ENCODE results near the gene LBP. TPM values are rescaled to one million over a fixed set of nuclear protein-coding genes. Genes with fewer than 3 reads are reported as not detected.

LBP gene
- total RNA-seq, 1 donor: not detected

DNA sequence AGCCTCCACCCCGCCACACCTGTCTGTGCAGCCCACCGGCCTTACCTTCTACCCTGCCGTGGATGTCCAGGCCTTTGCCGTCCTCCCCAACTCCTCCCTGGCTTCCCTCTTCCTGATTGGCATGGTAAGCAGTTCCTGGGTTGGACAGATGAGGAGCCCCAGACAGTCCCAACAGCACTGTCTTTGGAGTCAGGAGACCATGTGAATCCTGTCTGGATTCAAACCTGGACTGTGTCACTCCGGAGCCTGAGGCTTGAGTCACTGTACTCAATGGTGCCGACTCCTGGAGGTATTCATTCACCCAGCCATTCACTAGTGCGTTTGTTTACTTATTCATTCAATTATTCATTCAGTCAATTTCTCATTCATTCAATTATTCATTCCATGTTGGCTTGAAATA lies 20.0 kb upstream of the LBP start:
- H3K4me3 ChIP-seq (ENCODE audit: low read depth, low read length): no peak overlapping the region
- TF ChIP-seq, protein P1, sequence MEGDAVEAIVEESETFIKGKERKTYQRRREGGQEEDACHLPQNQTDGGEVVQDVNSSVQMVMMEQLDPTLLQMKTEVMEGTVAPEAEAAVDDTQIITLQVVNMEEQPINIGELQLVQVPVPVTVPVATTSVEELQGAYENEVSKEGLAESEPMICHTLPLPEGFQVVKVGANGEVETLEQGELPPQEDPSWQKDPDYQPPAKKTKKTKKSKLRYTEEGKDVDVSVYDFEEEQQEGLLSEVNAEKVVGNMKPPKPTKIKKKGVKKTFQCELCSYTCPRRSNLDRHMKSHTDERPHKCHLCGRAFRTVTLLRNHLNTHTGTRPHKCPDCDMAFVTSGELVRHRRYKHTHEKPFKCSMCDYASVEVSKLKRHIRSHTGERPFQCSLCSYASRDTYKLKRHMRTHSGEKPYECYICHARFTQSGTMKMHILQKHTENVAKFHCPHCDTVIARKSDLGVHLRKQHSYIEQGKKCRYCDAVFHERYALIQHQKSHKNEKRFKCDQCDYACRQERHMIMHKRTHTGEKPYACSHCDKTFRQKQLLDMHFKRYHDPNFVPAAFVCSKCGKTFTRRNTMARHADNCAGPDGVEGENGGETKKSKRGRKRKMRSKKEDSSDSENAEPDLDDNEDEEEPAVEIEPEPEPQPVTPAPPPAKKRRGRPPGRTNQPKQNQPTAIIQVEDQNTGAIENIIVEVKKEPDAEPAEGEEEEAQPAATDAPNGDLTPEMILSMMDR (IDR thresholded peaks at IDR 0.05; ENCODE audit: insufficient read depth, low read depth, low read length): no peak
- DNase-seq (ENCODE audit: low read depth): no peak

DNA sequence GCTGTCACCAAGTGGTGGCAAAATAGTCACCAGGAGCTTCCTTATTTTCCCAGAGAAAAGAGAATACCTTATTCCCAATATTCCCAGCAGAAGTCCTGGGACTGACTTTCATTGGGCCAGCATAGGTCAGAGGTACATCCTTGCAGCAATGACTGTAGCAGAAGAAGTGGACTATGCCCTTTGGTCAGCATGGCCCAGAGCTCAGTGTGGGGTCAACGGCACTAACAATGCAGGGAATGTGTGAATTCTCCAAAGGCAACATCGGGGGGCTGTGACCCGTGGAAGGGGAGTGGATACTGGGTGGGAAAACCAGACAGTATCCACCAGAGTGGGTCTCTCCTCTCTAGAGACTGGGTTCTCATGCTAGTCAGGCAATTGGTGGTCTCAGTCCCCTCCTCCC lies 15.6 kb upstream of the LBP start:
- TF ChIP-seq, protein P1 (IDR thresholded peaks at IDR 0.05; ENCODE audit: insufficient read depth, low read depth, low read length): no peak
- no peak for DNase-seq (ENCODE audit: low read depth)
- no peak overlapping the region for H3K4me3 ChIP-seq (ENCODE audit: low read depth, low read length)

DNA sequence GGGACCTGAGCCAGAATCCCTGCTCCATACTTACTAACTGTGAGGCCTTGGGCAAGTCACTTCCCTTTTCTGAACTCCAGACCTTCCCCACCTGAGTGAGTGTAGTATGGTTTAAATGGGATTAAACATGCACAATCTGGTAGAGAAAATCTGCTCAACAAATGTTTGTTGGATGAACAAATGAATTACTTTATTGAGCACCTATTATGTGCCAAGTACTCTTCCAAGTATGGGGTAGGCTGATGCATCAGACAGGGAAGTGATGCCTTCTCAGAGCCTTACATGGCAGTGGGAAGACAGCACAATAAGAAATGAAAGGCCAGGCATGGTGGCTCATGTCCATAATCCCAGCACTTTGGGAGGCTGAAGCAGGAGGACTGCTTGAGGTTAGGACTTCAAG lies 15.0 kb upstream of the LBP start:
- no peak for DNase-seq (ENCODE audit: low read depth)
- TF ChIP-seq, protein P1 (IDR thresholded peaks at IDR 0.05; ENCODE audit: insufficient read depth, low read depth, low read length): no peak
- H3K4me3 ChIP-seq (ENCODE audit: low read depth, low read length): no peak overlapping the region

DNA sequence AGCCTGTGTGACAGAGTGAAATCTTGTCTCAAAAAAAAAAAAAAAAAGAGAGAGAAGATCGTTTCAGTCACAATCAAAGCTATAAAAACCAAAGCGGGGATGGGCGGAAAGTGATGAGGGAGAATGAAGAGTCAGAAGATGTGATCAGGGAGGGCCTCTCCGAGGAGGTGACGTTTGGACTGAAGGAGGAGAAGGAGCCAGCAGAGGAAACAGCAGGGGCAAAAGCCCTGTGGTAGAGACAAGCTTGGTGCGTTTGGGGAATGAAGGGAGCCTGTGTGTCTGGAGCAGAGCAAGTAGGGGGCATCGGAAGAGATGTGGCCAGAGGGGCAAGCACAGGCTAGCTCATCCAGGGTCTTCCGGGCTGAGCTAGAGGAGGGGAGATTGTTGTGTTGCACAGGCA lies 14.5 kb upstream of the LBP start:
- TF ChIP-seq, protein P1 (IDR thresholded peaks at IDR 0.05; ENCODE audit: insufficient read depth, low read depth, low read length): no peak
- no peak overlapping the region for H3K4me3 ChIP-seq (ENCODE audit: low read depth, low read length)
- DNase-seq (ENCODE audit: low read depth): no peak

DNA sequence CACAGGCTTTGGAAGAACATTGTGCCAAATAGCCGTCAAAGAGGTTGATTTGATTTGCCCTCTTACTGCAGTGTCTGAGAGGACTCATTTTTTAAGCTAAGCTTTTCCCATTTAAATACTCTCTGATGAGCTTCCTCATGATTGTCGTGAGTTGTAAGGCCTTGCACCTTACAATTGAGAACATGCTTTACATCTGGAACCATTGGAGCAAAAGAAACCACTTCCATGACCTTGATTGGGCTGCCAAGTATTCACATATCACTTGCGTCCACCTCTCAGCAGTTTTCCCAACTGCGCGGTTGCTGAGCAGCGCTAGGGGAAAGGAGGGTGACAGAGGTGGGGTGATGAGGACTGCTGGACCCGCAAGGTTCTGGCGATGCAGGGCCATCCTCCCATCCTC lies 12.3 kb upstream of the LBP start:
- no peak for DNase-seq (ENCODE audit: low read depth)
- TF ChIP-seq, protein P1 (IDR thresholded peaks at IDR 0.05; ENCODE audit: insufficient read depth, low read depth, low read length): no peak
- H3K4me3 ChIP-seq (ENCODE audit: low read depth, low read length): no peak overlapping the region

DNA sequence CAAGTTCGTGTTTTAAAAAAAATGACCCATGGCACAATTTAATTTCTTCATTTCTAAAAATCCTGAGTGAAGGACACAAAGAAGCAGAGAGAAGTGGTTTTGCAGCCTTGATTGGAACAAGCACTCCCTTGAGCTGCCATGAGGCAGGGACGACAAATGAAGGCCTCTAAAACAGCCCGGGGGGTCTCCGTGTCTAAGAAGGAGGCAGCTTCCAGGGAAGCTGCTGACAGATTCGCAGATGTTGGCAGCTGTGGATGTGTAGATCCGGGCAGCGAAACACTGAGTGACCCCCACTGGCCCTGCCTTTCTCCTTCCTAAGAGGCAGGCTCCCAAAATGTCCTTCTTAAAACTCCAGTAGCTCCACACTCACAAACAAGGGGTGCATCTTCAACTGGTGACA lies 9.6 kb upstream of the LBP start:
- TF ChIP-seq, protein P1 (IDR thresholded peaks at IDR 0.05; ENCODE audit: insufficient read depth, low read depth, low read length): no peak
- no peak overlapping the region for H3K4me3 ChIP-seq (ENCODE audit: low read depth, low read length)
- no peak for DNase-seq (ENCODE audit: low read depth)

DNA sequence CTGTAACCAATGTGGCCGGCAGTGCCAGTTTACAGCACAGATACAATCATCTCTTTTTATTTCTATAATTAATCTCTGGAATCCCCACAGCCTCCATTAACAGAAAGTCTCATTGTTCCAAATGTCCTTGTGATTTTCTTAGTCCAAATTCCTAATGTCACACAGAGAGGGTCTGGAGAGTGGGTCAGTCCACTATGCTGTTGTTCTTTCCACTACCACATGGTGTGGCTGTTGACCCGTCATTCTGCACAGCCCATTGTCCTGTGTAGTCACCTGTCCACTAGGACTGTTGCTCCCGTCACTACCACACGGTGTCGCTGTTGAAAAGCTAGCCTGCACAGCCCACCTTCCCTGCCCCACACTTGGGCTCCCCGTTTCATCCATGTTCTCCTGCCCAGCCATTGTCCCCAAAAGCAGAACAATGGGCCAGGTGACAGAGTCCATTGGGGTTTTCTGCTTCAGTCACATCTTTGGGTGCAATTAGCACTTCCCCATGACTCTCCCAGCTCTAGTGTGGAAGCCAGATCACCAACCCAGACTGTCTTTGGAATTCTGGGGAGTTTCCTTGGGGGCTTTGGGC lies 8.6 kb upstream of the LBP start:
- no peak overlapping the region for H3K4me3 ChIP-seq (ENCODE audit: low read depth, low read length)
- peak; percentile 11 for DNase-seq (ENCODE audit: low read depth)
- TF ChIP-seq, protein P1 (IDR thresholded peaks at IDR 0.05; ENCODE audit: insufficient read depth, low read depth, low read length): peak; percentile 46
